DOHH2 (cell line): Measurements from ENCODE around the gene ANP32A.

Source experiments
- EZH2phosphoT487 ChIP-seq: fragments of 200-600 bp; sonication (generic); IDR thresholded peaks from 2 replicates; pipeline ENCODE4 v1.6.1; 2017; ENCODE audit warnings: borderline replicate concordance, mild to moderate bottlenecking, antibody characterized with exemption, low read length, moderate library complexity, mixed read lengths
- TF ChIP-seq, protein P1 (sequence below): fragments of 200-600 bp; sonication (generic); IDR thresholded peaks from one replicate; pipeline ENCODE4 v1.5.1; 2014; ENCODE audit warnings: antibody characterized with exemption, mild to moderate bottlenecking, low read depth, low read length; ENCODE audit not compliant: poor library complexity, severe bottlenecking

DNA sequence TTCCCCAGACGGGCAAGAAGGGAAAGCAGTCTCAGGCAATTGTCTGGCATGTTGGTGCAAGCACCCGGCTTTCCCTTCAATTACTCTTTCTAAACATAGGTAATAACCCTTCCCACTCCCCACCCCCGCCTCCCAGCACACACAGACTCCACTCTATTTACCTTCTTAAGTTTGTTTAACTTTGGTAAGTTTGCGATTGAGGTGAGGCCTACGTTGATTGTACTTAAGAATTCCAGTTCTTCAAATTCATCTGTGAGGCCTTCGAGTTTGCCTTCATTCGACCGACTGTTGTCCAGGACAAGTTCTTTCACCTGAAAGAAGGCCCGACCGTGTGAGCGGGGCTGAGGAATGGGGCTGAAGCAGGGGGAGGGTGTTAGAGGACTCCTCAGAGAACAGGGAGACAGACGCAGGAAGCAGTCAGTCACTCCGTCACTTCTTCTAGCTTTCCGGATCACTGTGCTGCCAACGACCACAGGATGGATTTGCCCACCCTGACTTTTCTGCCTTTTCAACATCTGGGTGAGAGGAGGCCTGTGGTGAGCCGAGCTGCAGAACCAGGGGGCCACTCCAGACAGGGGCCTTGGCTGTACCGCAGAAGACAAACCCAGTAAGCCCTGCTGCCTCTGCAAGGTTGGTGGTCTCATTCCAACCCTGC lies 33.0 kb downstream of the ANP32A start:
- TF ChIP-seq, protein P1, sequence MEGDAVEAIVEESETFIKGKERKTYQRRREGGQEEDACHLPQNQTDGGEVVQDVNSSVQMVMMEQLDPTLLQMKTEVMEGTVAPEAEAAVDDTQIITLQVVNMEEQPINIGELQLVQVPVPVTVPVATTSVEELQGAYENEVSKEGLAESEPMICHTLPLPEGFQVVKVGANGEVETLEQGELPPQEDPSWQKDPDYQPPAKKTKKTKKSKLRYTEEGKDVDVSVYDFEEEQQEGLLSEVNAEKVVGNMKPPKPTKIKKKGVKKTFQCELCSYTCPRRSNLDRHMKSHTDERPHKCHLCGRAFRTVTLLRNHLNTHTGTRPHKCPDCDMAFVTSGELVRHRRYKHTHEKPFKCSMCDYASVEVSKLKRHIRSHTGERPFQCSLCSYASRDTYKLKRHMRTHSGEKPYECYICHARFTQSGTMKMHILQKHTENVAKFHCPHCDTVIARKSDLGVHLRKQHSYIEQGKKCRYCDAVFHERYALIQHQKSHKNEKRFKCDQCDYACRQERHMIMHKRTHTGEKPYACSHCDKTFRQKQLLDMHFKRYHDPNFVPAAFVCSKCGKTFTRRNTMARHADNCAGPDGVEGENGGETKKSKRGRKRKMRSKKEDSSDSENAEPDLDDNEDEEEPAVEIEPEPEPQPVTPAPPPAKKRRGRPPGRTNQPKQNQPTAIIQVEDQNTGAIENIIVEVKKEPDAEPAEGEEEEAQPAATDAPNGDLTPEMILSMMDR = no peak
- TF ChIP-seq EZH2phosphoT487 = no peak
